Fibroblast of lung (primary cell): ENCODE measurements around the gene SPACA4.

ENCODE experiments used
- EZH2 ChIP-seq: IDR thresholded peaks from 2 replicates; pipeline ENCODE4 v1.5.1; 2012; ENCODE audit warnings: low read length, control low read depth, mild to moderate bottlenecking; ENCODE audit errors: missing control alignments
- TF ChIP-seq, protein P1 (sequence below), 2 donors: IDR thresholded peaks in 1 of 2; conservative IDR thresholded peaks in 1 of 2; 1 replicate in 1 of 2; 2 replicates in 1 of 2; pipeline ENCODE4 v1.5.1; 2011 to 2012; ENCODE audit warnings: low read length in 2 of 2, control low read depth in 1 of 2, inconsistent platforms in 1 of 2, low read depth in 1 of 2, mild to moderate bottlenecking in 1 of 2

DNA sequence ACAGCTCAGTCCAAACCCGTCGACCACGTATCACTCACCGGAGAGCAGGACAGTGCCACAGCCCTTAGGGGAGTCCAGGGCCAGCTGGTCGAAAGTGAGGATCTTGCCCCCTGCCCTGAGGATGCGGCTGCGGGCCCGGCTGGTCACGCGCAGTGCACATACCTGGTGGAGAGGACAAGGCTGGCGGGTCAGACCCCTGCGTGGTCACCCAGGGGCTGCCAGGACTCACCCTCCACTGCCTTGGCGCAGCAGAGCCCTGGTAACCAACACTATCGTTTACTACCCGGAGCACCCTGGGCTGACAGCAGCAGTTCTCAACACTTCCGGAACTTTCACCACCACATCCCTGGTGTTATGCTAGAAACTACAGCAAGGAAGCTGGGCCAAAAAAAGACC lies 9.5 kb downstream of the SPACA4 start:
- TF ChIP-seq, protein P1, sequence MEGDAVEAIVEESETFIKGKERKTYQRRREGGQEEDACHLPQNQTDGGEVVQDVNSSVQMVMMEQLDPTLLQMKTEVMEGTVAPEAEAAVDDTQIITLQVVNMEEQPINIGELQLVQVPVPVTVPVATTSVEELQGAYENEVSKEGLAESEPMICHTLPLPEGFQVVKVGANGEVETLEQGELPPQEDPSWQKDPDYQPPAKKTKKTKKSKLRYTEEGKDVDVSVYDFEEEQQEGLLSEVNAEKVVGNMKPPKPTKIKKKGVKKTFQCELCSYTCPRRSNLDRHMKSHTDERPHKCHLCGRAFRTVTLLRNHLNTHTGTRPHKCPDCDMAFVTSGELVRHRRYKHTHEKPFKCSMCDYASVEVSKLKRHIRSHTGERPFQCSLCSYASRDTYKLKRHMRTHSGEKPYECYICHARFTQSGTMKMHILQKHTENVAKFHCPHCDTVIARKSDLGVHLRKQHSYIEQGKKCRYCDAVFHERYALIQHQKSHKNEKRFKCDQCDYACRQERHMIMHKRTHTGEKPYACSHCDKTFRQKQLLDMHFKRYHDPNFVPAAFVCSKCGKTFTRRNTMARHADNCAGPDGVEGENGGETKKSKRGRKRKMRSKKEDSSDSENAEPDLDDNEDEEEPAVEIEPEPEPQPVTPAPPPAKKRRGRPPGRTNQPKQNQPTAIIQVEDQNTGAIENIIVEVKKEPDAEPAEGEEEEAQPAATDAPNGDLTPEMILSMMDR (conservative IDR thresholded peaks at IDR 0.05 in 1 of 2, IDR thresholded peaks at IDR 0.05 in 1 of 2; ENCODE audit: low read depth in 1 of 2, low read length in 2 of 2) = no peak
- TF ChIP-seq EZH2 = no peak
